PC-9 (cell line): Measurements from ENCODE around the gene CDK18.

Source experiments
- CTCF ChIP-seq: fragments of 200-600 bp; sonication (generic); conservative IDR thresholded peaks from 2 replicates; pipeline ENCODE4 v1.6.1; 2017; ENCODE audit warnings: mixed run types, antibody characterized with exemption, mild to moderate bottlenecking, moderate library complexity
- EZH2 ChIP-seq: fragments of 200-600 bp; sonication (generic); IDR thresholded peaks from 2 replicates; pipeline ENCODE4 v1.8.0; 2017; ENCODE audit warnings: antibody characterized with exemption, low read depth

- TF ChIP-seq CTCF = no peak
- no peak for TF ChIP-seq EZH2
Measured at GRCh38 chr1:205525495-205526285, 21.2 kb downstream of the CDK18 start.
